Activated T-helper 17 cell treated with anti-CD3 and anti-CD28 coated beads, Interleukin-2, amount 50 U/mL, for 72 hours (primary cell): ENCODE measurements around the gene GHR. TPM values are rescaled to one million over a fixed set of nuclear protein-coding genes. Genes with fewer than 3 reads are reported as not detected.

ENCODE experiments used
- ATAC-seq: fragments of 150-1000 bp; cut with Tn5 transposase; replicated peaks from 2 replicates; pipeline ENCODE4 v1.10.0; 2021; ENCODE audit warnings: mild to moderate bottlenecking, moderate library complexity
- H3K27ac Mint-ChIP-seq: one replicate; pipeline ENCODE4 v1.8.0; 2022; ENCODE audit warnings: mixed read lengths
- H3K27me3 Mint-ChIP-seq: one replicate; pipeline ENCODE4 v1.8.0; 2022; ENCODE audit warnings: mixed read lengths
- H3K36me3 Mint-ChIP-seq: one replicate; pipeline ENCODE4 v1.8.0; 2022; ENCODE audit warnings: low read depth, mild to moderate bottlenecking, mixed read lengths
- H3K4me1 Mint-ChIP-seq: one replicate; pipeline ENCODE4 v1.8.0; 2022; ENCODE audit warnings: mixed read lengths
- H3K4me3 Mint-ChIP-seq: one replicate; pipeline ENCODE4 v1.8.0; 2022; ENCODE audit warnings: mild to moderate bottlenecking, mixed read lengths
- H3K9me3 Mint-ChIP-seq: one replicate; pipeline ENCODE4 v1.8.0; 2022; ENCODE audit warnings: mixed read lengths
- total RNA-seq, 2 donors: library from RNA; stranded (reverse); gene quantifications; one replicate each; pipeline ENCODE4 v1.2.3, GENCODE V29; 2022

Gene GHR
- total RNA-seq, 2 donors from 2014 or later = not detected

GRCh38 chr5:42600441-42600840 lies 177.2 kb downstream of the GHR start:
- H3K27ac Mint-ChIP-seq = no peak overlapping the region
- no peaks in the 10 kb centered on the region for H3K9me3 Mint-ChIP-seq
- no peak for ATAC-seq
- no peak overlapping the region for H3K4me3 Mint-ChIP-seq
- H3K4me1 Mint-ChIP-seq = no peaks in the 10 kb centered on the region
- no peaks in the 10 kb centered on the region for H3K36me3 Mint-ChIP-seq
- H3K27me3 Mint-ChIP-seq = peaks cover 5% of the 10 kb centered on the region

GRCh38 chr5:42604171-42604711 lies 181.0 kb downstream of the GHR start:
- Mint-ChIP-seq H3K9me3 (no peaks in the 10 kb centered on the region), H3K36me3 (no peaks in the 10 kb centered on the region), H3K4me3 (no peak overlapping the region), H3K27me3 (peaks cover 17% of the 10 kb centered on the region), H3K4me1 (no peaks in the 10 kb centered on the region), H3K27ac (no peak overlapping the region)
- ATAC-seq = no peak

DNA sequence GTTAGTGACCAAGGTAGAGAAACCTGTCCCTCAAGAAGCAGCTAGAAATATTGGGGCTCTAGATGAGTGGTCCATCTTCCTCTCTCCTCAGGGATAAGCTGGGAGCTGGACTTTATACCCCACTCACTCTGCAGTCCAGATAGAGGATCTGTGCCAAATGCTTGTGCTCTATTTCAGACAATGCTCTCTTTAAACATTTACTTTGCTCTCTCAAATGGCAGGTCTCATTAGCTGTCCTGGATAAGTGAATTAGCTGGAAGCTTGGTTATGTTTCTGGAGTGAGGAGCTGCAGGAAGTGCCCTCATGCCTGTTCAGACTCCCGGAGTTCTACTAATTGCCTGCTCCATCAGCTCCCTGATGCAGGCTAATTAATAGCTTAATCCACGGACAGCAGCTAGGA lies 182.3 kb downstream of the GHR start:
- Mint-ChIP-seq H3K4me1 (no peaks in the 10 kb centered on the region), H3K27me3 (peaks cover 20% of the 10 kb centered on the region), H3K9me3 (no peaks in the 10 kb centered on the region), H3K27ac (no peak overlapping the region), H3K4me3 (no peak overlapping the region), H3K36me3 (no peaks in the 10 kb centered on the region)
- no peak for ATAC-seq

GRCh38 chr5:42606464-42606869 lies 183.2 kb downstream of the GHR start:
- no peak for ATAC-seq
- Mint-ChIP-seq H3K36me3 (no peaks in the 10 kb centered on the region), H3K27ac (no peak overlapping the region), H3K4me1 (no peaks in the 10 kb centered on the region), H3K9me3 (no peaks in the 10 kb centered on the region), H3K4me3 (no peak overlapping the region), H3K27me3 (peaks cover 24% of the 10 kb centered on the region)

- Mint-ChIP-seq H3K4me3 (no peak overlapping the region), H3K27me3 (peaks cover 31% of the 10 kb centered on the region), H3K27ac (no peak overlapping the region), H3K4me1 (no peaks in the 10 kb centered on the region), H3K9me3 (no peaks in the 10 kb centered on the region), H3K36me3 (no peaks in the 10 kb centered on the region)
- no peak for ATAC-seq
Measured at GRCh38 chr5:42611437-42611836, 188.2 kb downstream of the GHR start.

- no peak for ATAC-seq
- H3K27me3 Mint-ChIP-seq = peaks cover 23% of the 10 kb centered on the region
- no peaks in the 10 kb centered on the region for H3K36me3 Mint-ChIP-seq
- H3K4me3 Mint-ChIP-seq = no peak overlapping the region
- H3K4me1 Mint-ChIP-seq = no peaks in the 10 kb centered on the region
- no peaks in the 10 kb centered on the region for H3K9me3 Mint-ChIP-seq
- H3K27ac Mint-ChIP-seq = no peak overlapping the region
Measured at GRCh38 chr5:42612750-42613366, 189.6 kb downstream of the GHR start.

DNA sequence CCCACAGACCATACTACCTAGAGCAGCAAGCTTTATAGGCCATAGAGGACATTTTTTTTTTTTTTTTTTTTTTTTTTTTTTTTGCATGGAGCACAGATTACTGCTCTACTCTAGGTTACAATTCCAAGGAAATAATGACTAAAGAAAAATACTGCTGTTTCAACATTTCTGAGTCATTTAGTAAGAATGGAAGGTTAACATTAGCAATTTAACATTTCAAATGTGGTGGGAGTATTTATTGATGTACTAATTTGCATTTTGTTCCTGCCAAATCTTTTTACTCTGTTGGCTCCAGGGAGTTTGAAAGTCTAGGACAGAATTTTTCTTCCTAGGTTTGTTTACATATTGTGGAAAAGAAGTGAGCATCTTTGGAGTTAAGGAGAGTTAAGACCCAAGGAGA lies 191.3 kb downstream of the GHR start:
- Mint-ChIP-seq H3K27me3 (peaks cover 22% of the 10 kb centered on the region), H3K4me3 (no peak overlapping the region), H3K9me3 (no peaks in the 10 kb centered on the region), H3K36me3 (no peaks in the 10 kb centered on the region), H3K4me1 (no peaks in the 10 kb centered on the region), H3K27ac (no peak overlapping the region)
- no peak for ATAC-seq

DNA sequence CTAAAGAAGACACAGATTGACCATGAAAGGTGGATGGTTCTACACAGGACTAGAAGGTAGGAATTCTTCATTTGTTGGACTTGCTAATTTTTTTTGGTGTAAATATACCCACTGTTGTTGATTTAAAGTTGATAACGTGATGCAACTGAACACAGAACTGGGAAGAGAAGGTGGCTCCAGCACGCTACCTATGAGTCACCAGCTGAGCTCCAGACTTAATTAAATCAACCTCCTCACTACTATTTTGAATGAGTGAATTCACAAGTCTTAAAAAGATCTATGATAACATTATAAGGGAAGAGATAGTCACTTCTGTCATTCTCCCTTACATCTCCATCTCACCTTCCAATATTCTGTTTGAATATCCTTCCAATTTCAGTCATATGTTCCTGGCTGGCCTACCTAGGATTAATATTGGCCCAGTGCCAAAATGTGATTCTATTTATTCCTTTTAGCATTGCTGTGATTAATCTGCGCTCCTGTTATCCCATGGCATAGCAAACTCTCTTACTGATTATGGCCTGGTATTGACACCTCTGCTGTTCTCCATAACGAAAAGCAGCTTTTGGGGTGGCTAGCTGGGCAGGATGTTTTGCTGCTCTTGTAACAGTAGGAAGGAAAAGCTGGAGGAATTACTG lies 197.5 kb downstream of the GHR start:
- no peak for ATAC-seq
- Mint-ChIP-seq H3K4me3 (no peak overlapping the region), H3K9me3 (no peaks in the 10 kb centered on the region), H3K27me3 (peaks cover 10% of the 10 kb centered on the region), H3K36me3 (no peaks in the 10 kb centered on the region), H3K27ac (no peak overlapping the region), H3K4me1 (no peaks in the 10 kb centered on the region)

GRCh38 chr5:42621242-42621641 lies 198.0 kb downstream of the GHR start:
- Mint-ChIP-seq H3K4me1 (no peaks in the 10 kb centered on the region), H3K4me3 (no peak overlapping the region)
- ATAC-seq = no peak

GRCh38 chr5:42621662-42622061 lies 198.4 kb downstream of the GHR start:
- Mint-ChIP-seq H3K27ac (no peak overlapping the region), H3K4me1 (no peaks in the 10 kb centered on the region), H3K36me3 (no peaks in the 10 kb centered on the region), H3K9me3 (no peaks in the 10 kb centered on the region), H3K4me3 (no peak overlapping the region), H3K27me3 (peaks cover 4% of the 10 kb centered on the region)
- ATAC-seq = no peak

More at GRCh38 chr5:42621242-42621641, 198.0 kb downstream of the GHR start:
- Mint-ChIP-seq H3K9me3 (no peaks in the 10 kb centered on the region), H3K27ac (no peak overlapping the region), H3K27me3 (peaks cover 5% of the 10 kb centered on the region), H3K36me3 (no peaks in the 10 kb centered on the region)

DNA sequence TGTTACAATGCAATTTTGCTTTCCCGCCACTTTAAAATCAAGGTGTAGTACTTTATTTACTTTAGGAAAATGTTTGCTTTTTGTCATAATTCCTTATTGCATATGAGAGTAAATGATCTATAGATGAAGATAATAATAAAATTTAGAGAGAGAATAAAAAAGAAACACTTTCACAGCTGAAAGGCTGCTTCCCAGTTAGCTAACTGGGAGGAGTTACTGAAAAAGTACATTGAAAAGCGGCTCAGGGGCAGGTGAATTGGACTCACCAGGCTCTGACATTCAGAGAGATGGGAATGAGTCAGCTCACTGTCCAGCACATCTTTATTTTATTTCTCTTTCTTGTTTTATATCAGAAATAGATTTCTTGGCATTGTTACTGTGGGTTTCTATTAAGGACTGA lies 201.7 kb downstream of the GHR start:
- ATAC-seq = no peak
- Mint-ChIP-seq H3K4me1 (no peaks in the 10 kb centered on the region), H3K4me3 (no peak overlapping the region), H3K36me3 (no peaks in the 10 kb centered on the region), H3K9me3 (no peaks in the 10 kb centered on the region), H3K27me3 (no peaks in the 10 kb centered on the region), H3K27ac (no peak overlapping the region)

DNA sequence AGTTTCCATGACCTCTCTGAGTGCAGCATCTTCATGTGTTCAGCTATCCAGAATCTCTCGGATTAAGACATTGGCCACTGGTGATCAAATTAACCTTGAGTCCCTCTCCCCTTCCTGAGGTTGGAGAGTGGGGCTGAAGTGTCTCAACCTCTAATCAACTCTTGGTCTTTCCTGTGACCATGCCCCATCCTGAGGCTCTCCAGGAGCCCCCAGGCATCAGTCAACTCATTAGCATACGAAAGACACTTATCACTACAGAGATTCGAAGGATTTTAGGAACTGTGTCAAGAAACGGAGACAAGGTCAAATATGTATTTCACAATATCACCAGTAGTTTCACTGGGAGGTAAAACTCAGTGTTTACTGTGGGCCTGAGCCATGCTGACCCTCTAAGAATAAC lies 203.2 kb downstream of the GHR start:
- no peaks in the 10 kb centered on the region for H3K36me3 Mint-ChIP-seq
- H3K9me3 Mint-ChIP-seq = no peaks in the 10 kb centered on the region
- no peaks in the 10 kb centered on the region for H3K27me3 Mint-ChIP-seq
- no peak overlapping the region for H3K4me3 Mint-ChIP-seq
- ATAC-seq = no peak
- H3K4me1 Mint-ChIP-seq = no peaks in the 10 kb centered on the region
- H3K27ac Mint-ChIP-seq = no peak overlapping the region

DNA sequence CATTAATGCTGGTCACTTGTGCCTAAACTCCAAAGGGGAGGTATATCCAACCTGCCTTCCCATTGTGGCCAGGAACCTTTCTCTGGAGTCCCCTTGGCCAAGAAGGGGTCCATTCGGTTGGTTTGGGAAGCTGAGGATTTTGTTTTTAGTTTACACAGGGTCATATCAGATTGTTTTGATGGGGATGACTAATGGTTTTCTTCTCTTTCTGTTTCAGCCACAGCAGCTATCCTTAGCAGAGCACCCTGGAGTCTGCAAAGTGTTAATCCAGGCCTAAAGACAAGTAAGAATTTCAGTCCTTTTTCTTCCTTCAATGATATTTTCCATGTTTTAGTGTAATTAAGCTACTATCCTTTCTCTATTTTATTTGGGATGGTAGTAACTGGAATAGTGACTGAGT lies 205.6 kb downstream of the GHR start:
- H3K27me3 Mint-ChIP-seq = peaks cover 4% of the 10 kb centered on the region
- no peaks in the 10 kb centered on the region for H3K36me3 Mint-ChIP-seq
- H3K27ac Mint-ChIP-seq = no peak overlapping the region
- no peak for ATAC-seq
- no peak overlapping the region for H3K4me3 Mint-ChIP-seq
- H3K4me1 Mint-ChIP-seq = no peaks in the 10 kb centered on the region
- H3K9me3 Mint-ChIP-seq = no peaks in the 10 kb centered on the region

GRCh38 chr5:42629284-42629683 lies 206.0 kb downstream of the GHR start:
- Mint-ChIP-seq H3K27me3 (peaks cover 4% of the 10 kb centered on the region), H3K9me3 (no peaks in the 10 kb centered on the region), H3K27ac (no peak overlapping the region), H3K36me3 (no peaks in the 10 kb centered on the region), H3K4me3 (no peak overlapping the region), H3K4me1 (no peaks in the 10 kb centered on the region)
- no peak for ATAC-seq

DNA sequence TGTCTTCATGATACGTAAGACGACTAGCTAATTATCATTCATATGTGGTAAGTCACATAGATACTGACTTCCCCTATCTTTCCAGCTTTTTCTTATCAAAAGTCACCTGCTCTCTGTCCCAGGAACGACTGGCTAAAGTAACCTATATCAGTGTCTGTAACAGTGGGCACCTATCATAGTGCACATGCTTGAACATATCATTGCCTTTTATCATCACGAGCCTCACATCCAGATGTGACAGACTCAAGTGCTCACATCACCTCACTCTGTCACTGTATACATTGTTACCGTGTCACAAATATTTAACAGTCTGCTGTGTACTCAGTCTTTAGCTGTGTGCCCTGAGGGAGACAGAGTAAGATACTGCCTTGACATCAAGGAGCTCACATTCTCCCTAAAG lies 208.0 kb downstream of the GHR start:
- Mint-ChIP-seq H3K36me3 (no peaks in the 10 kb centered on the region), H3K4me1 (no peaks in the 10 kb centered on the region), H3K4me3 (no peak overlapping the region), H3K9me3 (no peaks in the 10 kb centered on the region), H3K27me3 (peaks cover 4% of the 10 kb centered on the region), H3K27ac (no peak overlapping the region)
- ATAC-seq = no peak
